DOHH2 (cell line): Measurements from ENCODE around the gene AVPR2.

Experiments
- H3F3A ChIP-seq: fragments of 200-600 bp; sonication (generic), shearing (Covaris generic); 2 replicates; pipeline ENCODE4 v1.6.0; 2016; ENCODE audit warnings: antibody characterized with exemption, mild to moderate bottlenecking; ENCODE audit not compliant: control insufficient read depth, insufficient read depth
- H3K27ac ChIP-seq: fragments of 200-600 bp; sonication (generic); 2 replicates; pipeline ENCODE4 v1.5.1; 2014; ENCODE audit warnings: low read depth, mild to moderate bottlenecking, low read length, moderate library complexity
- H3K27me3 ChIP-seq: fragments of 200-600 bp; sonication (generic); 2 replicates; pipeline ENCODE4 v1.6.1; 2014; ENCODE audit warnings: mild to moderate bottlenecking, low read length, mixed read lengths; ENCODE audit not compliant: control insufficient read depth
- H3K36me3 ChIP-seq: fragments of 200-600 bp; sonication (generic); 2 replicates; pipeline ENCODE4 v1.6.1; 2014; ENCODE audit warnings: mild to moderate bottlenecking, low read length, moderate library complexity, mixed read lengths; ENCODE audit not compliant: control insufficient read depth
- H3K4me1 ChIP-seq: fragments of 200-600 bp; sonication (generic); 2 replicates; pipeline ENCODE4 v1.6.1; 2014; ENCODE audit warnings: mild to moderate bottlenecking, low read length, mixed read lengths; ENCODE audit not compliant: control insufficient read depth
- H3K4me2 ChIP-seq: fragments of 200-600 bp; sonication (generic); 2 replicates; pipeline ENCODE4 v1.6.0; 2014; ENCODE audit warnings: mild to moderate bottlenecking, low read length, moderate library complexity
- H3K4me3 ChIP-seq: fragments of 200-600 bp; sonication (generic); 2 replicates; pipeline ENCODE4 v1.5.1; 2014; ENCODE audit warnings: mild to moderate bottlenecking, low read length, mixed read lengths
- H3K79me2 ChIP-seq: fragments of 200-600 bp; sonication (generic); 2 replicates; pipeline ENCODE4 v1.6.1; 2014; ENCODE audit warnings: mild to moderate bottlenecking, low read length, mixed read lengths; ENCODE audit not compliant: control insufficient read depth
- H3K9me2 ChIP-seq: fragments of 200-600 bp; sonication (generic); replicated peaks from 2 replicates; pipeline ENCODE4 v1.6.1; 2014; ENCODE audit warnings: mild to moderate bottlenecking, low read length, mixed read lengths; ENCODE audit not compliant: control insufficient read depth
- H3K9me3 ChIP-seq: fragments of 200-600 bp; sonication (generic); 2 replicates; pipeline ENCODE4 v1.6.1; 2014; ENCODE audit warnings: antibody characterized with exemption, low read length, mixed read lengths; ENCODE audit not compliant: control insufficient read depth, insufficient read depth
- H4K20me1 ChIP-seq: fragments of 200-600 bp; sonication (generic); 2 replicates; pipeline ENCODE4 v1.6.0; 2014; ENCODE audit warnings: low read depth, mild to moderate bottlenecking, antibody characterized with exemption, low read length, moderate library complexity; ENCODE audit not compliant: control insufficient read depth, insufficient read depth
- EZH2phosphoT487 ChIP-seq: fragments of 200-600 bp; sonication (generic); IDR thresholded peaks from 2 replicates; pipeline ENCODE4 v1.6.1; 2017; ENCODE audit warnings: borderline replicate concordance, mild to moderate bottlenecking, antibody characterized with exemption, low read length, moderate library complexity, mixed read lengths
- TF ChIP-seq, protein P1 (sequence below): fragments of 200-600 bp; sonication (generic); IDR thresholded peaks from one replicate; pipeline ENCODE4 v1.5.1; 2014; ENCODE audit warnings: antibody characterized with exemption, mild to moderate bottlenecking, low read depth, low read length; ENCODE audit not compliant: poor library complexity, severe bottlenecking

AVPR2 gene

DNA sequence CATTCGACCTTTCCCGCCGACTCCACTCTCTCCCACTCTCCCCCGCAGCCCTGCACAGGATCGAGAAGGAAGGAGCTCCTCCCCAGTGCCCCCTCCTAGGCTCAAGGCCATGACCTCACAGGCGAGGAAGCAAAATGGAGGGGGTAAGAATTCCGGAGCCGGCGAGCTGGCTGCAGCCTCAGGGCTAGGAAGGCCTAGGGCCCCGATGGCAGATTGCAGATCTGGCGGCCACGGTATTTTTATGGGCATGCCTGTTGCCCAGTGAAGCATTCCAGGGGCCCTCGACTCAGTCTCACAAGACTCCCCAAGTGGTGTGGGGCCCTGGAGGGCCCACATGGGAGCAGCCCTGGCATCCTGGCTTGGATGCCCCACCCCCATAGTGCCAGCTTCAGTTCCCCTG lies 17.6 kb upstream of the AVPR2 start:
- Histone ChIP-seq H3K27me3 (peaks cover 40% of the 10 kb centered on the region), H3F3A (no peaks in the 10 kb centered on the region), H3K4me2 (no peak overlapping the region), H3K79me2 (no peaks in the 10 kb centered on the region), H3K4me3 (no peak overlapping the region), H3K27ac (no peak overlapping the region), H3K4me1 (peaks cover 18% of the 10 kb centered on the region), H3K9me2 (no peaks in the 10 kb centered on the region), H3K9me3 (no peaks in the 10 kb centered on the region), H4K20me1 (no peaks in the 10 kb centered on the region), H3K36me3 (no peaks in the 10 kb centered on the region)
- TF ChIP-seq, protein P1, sequence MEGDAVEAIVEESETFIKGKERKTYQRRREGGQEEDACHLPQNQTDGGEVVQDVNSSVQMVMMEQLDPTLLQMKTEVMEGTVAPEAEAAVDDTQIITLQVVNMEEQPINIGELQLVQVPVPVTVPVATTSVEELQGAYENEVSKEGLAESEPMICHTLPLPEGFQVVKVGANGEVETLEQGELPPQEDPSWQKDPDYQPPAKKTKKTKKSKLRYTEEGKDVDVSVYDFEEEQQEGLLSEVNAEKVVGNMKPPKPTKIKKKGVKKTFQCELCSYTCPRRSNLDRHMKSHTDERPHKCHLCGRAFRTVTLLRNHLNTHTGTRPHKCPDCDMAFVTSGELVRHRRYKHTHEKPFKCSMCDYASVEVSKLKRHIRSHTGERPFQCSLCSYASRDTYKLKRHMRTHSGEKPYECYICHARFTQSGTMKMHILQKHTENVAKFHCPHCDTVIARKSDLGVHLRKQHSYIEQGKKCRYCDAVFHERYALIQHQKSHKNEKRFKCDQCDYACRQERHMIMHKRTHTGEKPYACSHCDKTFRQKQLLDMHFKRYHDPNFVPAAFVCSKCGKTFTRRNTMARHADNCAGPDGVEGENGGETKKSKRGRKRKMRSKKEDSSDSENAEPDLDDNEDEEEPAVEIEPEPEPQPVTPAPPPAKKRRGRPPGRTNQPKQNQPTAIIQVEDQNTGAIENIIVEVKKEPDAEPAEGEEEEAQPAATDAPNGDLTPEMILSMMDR, result no peak
- TF ChIP-seq EZH2phosphoT487, result no peak

DNA sequence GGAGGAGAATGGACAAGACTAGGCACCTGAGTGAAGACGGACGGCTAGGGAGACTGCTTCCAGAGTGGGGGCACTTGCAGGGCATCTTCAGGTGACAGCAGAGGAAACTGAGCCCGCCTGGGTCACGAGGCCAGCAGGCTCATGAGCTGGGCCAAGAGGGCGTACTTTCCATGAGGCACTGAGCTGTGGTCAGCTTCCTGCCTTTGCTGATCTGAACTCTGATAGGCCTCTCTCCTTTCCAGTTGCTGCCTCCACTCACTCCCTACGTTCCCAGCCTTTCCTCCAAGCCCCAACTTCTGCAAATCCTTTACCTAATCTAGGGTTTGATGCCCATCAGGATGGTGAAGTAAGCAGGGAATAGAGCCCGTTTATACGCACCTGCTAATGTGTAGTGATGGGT lies 17.1 kb upstream of the AVPR2 start:
- TF ChIP-seq, protein P1, result no peak
- no peak for TF ChIP-seq EZH2phosphoT487
- peaks cover 42% of the 10 kb centered on the region for H3K27me3 ChIP-seq
- no peaks in the 10 kb centered on the region for H3K9me2 ChIP-seq
- no peak overlapping the region for H3K4me3 ChIP-seq
- no peaks in the 10 kb centered on the region for H3K9me3 ChIP-seq
- no peaks in the 10 kb centered on the region for H3K36me3 ChIP-seq
- H3K27ac ChIP-seq, result no peak overlapping the region
- H3K79me2 ChIP-seq, result no peaks in the 10 kb centered on the region
- peaks cover 22% of the 10 kb centered on the region for H3K4me1 ChIP-seq
- no peaks in the 10 kb centered on the region for H3F3A ChIP-seq
- no peak overlapping the region for H3K4me2 ChIP-seq
- H4K20me1 ChIP-seq, result no peaks in the 10 kb centered on the region

DNA sequence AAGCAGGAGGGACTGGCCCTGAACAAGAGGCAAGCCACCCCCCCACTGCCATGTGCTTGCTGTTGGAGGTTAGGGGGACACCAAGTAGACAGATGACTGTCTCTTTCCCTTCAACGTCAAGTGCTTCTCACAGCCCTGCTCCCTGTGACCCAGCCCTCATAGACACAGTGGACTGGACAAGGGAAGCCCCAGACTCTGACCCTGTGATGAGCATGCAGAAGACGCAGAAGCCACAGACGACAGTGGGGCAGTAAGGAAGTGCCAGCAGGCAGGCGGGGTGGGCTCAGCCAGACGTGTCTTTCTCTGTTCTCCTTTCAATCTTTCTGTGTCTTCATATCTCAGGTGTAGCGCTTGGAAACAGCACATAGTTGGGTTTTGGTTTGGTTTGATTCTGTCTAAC lies 16.1 kb upstream of the AVPR2 start:
- peaks cover 23% of the 10 kb centered on the region for H3K4me1 ChIP-seq
- H3K36me3 ChIP-seq, result no peaks in the 10 kb centered on the region
- H3K9me3 ChIP-seq, result no peaks in the 10 kb centered on the region
- TF ChIP-seq EZH2phosphoT487, result no peak
- TF ChIP-seq, protein P1, result no peak
- H3K4me3 ChIP-seq, result no peak overlapping the region
- H4K20me1 ChIP-seq, result no peaks in the 10 kb centered on the region
- peaks cover 44% of the 10 kb centered on the region for H3K27me3 ChIP-seq
- no peaks in the 10 kb centered on the region for H3K9me2 ChIP-seq
- H3K27ac ChIP-seq, result no peak overlapping the region
- H3F3A ChIP-seq, result no peaks in the 10 kb centered on the region
- H3K4me2 ChIP-seq, result 0 out of 2 replicates have a peak overlapping the region, but pooled peaks have one; percentile 16
- H3K79me2 ChIP-seq, result no peaks in the 10 kb centered on the region
